ENCODE results near the gene ZBTB21.
"Not testable (repeated sequence)": the region's sequence is repeated elsewhere in the genome, so short reads cannot be mapped to it uniquely, and the experiment has no call there.

ZBTB21 gene

DNA sequence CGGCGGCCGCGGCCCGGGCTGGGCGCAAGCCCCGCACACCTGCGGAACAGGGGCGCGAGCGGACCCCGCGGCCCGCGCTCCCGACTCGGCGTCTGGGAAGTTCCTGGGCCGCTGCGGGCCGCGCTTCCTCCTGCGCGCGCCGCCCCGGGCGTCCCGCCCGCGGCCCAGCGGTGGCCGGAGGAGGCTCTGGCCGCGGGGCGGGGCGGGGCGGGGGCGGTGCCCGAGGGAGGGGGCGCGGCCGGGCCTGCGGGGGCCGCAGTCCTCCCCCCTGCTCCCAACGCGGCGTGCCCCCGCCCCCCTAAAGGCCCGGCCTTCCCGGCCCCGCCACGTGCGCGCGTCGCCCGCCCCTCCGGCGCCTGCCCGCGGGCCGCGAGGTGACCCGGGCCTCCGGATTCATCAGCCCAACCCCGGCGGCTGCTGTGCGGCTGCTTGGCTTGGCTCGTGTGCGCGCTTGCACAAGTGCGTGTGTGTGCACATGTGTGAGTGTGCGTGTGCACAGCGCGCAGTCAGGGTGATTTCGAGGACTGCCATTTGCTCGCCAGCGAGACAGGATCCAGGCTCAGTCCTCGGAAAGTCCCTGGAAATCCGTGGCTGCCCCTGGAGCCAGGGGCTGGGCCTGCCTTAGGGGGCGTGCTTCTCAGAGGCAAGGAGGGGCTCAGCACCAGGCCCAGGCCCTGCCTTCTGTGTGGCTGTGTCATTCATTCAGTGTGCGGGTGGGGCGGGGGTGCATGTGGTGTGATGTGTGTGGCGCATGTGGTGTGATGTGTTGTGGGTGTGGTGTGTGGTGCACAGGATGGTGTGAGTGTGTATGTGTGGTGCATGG lies 56.1 kb downstream of the ZBTB21 start, which contains the start of gene C2CD2:
TSS of gene C2CD2 (minus strand) at position 188 of the 823 bp plus-strand sequence. CDS start 370 bp downstream, outside the sequence.
- H3K9me3 ChIP-seq (ENCODE audit: low read length), result no peaks in the 10 kb centered on the region
- H3K4me1 ChIP-seq (ENCODE audit: insufficient read depth, low read length), result peaks cover 34% of the 10 kb centered on the region
- H3K4me3 ChIP-seq (ENCODE audit: low read depth in 1 of 2, low read length in 2 of 2), result peak within 1 kb of the TSS; percentile 46 to 61
- H3K9ac ChIP-seq (ENCODE audit: low read length), result no peak within 1 kb of the TSS
- peak within 1 kb of the TSS; percentile 20 for H3K27ac ChIP-seq (ENCODE audit: low read depth, low read length)
- no peaks in the 10 kb centered on the region for H3K36me3 ChIP-seq (ENCODE audit: insufficient read depth, low read length)
- H3K27me3 ChIP-seq (ENCODE audit: control insufficient read depth in 1 of 2, insufficient read depth in 2 of 2, low read length in 2 of 2), result no peaks in the 10 kb centered on the region

GRCh38 chr21:41953249-41953830 lies 56.8 kb downstream of the ZBTB21 start:
- no peaks in the 10 kb centered on the region for H3K36me3 ChIP-seq (ENCODE audit: insufficient read depth, low read length)
- H3K9ac ChIP-seq (ENCODE audit: low read length), result no peak overlapping the region
- H3K27ac ChIP-seq (ENCODE audit: low read depth, low read length), result peak overlapping the region; percentile 20
- peaks cover 37% of the 10 kb centered on the region for H3K4me1 ChIP-seq (ENCODE audit: insufficient read depth, low read length)
- H3K4me3 ChIP-seq (ENCODE audit: low read depth in 1 of 2, low read length in 2 of 2), result peak overlapping the region; percentile 46 to 61
- H3K27me3 ChIP-seq (ENCODE audit: control insufficient read depth in 1 of 2, insufficient read depth in 2 of 2, low read length in 2 of 2), result no peaks in the 10 kb centered on the region
- no peaks in the 10 kb centered on the region for H3K9me3 ChIP-seq (ENCODE audit: low read length)

DNA sequence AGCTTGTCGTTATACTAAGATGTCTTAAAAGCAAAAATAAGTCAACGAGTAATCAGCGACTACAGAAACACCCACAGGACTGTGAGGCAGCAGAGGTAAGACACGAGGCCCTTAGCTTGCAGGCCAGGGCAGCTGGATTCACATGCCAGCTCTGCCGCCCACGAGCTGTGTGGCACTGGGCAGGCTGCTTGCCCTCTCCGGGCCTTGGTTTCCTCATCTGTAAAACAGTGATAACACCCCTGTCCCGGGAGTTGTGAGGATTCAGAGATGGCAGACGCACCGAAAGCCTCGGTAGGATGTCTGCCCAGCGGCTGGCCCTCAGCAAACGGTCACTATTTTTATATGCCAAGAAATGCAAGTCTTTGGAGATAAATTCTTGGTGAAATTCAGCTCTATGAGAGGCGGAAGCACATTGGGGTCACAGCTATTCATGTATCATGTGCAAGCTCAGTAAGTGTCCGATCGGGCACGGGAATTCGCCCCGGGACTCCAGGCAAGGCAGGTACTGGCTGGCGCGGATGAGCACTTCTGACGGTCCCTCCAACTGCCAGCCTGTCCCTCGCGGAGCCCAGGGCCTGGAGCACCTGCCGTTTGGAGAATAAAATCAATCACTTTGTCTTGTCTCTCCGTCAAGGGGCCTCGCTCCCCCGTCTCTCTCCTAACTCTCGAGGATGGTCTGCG lies 57.5 kb downstream of the ZBTB21 start:
- H3K4me1 ChIP-seq (ENCODE audit: insufficient read depth, low read length), result peaks cover 37% of the 10 kb centered on the region
- no peak overlapping the region for H3K9ac ChIP-seq (ENCODE audit: low read length)
- H3K9me3 ChIP-seq (ENCODE audit: low read length), result no peaks in the 10 kb centered on the region
- no peaks in the 10 kb centered on the region for H3K36me3 ChIP-seq (ENCODE audit: insufficient read depth, low read length)
- H3K27ac ChIP-seq (ENCODE audit: low read depth, low read length), result peak overlapping the region; percentile 20
- H3K4me3 ChIP-seq (ENCODE audit: low read depth in 1 of 2, low read length in 2 of 2), result peak overlapping the region; percentile 46 to 61
- no peaks in the 10 kb centered on the region for H3K27me3 ChIP-seq (ENCODE audit: control insufficient read depth in 1 of 2, insufficient read depth in 2 of 2, low read length in 2 of 2)

GRCh38 chr21:41951876-41952567 lies 58.1 kb downstream of the ZBTB21 start:
- H3K9ac ChIP-seq (ENCODE audit: low read length), result no peak overlapping the region
- H3K4me1 ChIP-seq (ENCODE audit: insufficient read depth, low read length), result peaks cover 33% of the 10 kb centered on the region

GRCh38 chr21:41950941-41951351 lies 59.2 kb downstream of the ZBTB21 start:
- Histone ChIP-seq H3K27me3 (ENCODE audit: control insufficient read depth in 1 of 2, insufficient read depth in 2 of 2, low read length in 2 of 2) (no peaks in the 10 kb centered on the region), H3K4me3 (ENCODE audit: low read depth in 1 of 2, low read length in 2 of 2) (no peak overlapping the region), H3K4me1 (ENCODE audit: insufficient read depth, low read length) (peaks cover 31% of the 10 kb centered on the region), H3K9me3 (ENCODE audit: low read length) (no peaks in the 10 kb centered on the region), H3K9ac (ENCODE audit: low read length) (no peak overlapping the region), H3K27ac (ENCODE audit: low read depth, low read length) (no peak overlapping the region), H3K36me3 (ENCODE audit: insufficient read depth, low read length) (no peaks in the 10 kb centered on the region)

More at GRCh38 chr21:41951876-41952567, 58.1 kb downstream of the ZBTB21 start:
- H3K27me3 ChIP-seq (ENCODE audit: control insufficient read depth in 1 of 2, insufficient read depth in 2 of 2, low read length in 2 of 2), result no peaks in the 10 kb centered on the region
- peak overlapping the region in 1 of 2 donors; percentile 61 for H3K4me3 ChIP-seq (ENCODE audit: low read depth in 1 of 2, low read length in 2 of 2)
- no peak overlapping the region for H3K27ac ChIP-seq (ENCODE audit: low read depth, low read length)
- H3K9me3 ChIP-seq (ENCODE audit: low read length), result no peaks in the 10 kb centered on the region
- H3K36me3 ChIP-seq (ENCODE audit: insufficient read depth, low read length), result no peaks in the 10 kb centered on the region

DNA sequence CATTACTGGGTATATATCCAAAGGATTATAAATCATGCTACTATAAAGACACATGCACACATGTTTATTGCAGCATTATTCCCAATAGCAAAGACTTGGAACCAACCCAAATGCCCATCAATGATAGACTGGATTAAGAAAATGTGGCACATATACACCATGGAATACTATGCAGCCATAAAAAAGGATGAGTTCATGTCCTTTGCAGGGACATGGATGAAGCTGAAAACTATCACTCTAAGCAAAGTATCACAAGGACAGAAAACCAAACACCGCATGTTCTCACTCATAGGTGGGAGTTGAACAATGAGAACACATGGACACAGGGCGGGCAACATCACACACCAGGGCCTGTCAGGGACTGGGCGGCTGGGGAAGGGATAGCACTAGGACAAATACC lies 60.5 kb downstream of the ZBTB21 start:
- H3K9me3 ChIP-seq (ENCODE audit: low read length); H3K27me3 ChIP-seq (ENCODE audit: control insufficient read depth in 1 of 2, insufficient read depth in 2 of 2, low read length in 2 of 2); H3K36me3 ChIP-seq (ENCODE audit: insufficient read depth, low read length); H3K4me3 ChIP-seq (ENCODE audit: low read depth in 1 of 2, low read length in 2 of 2); H3K9ac ChIP-seq (ENCODE audit: low read length); H3K27ac ChIP-seq (ENCODE audit: low read depth, low read length): not testable (repeated sequence)
- H3K4me1 ChIP-seq (ENCODE audit: insufficient read depth, low read length), result peaks cover 31% of the 10 kb centered on the region

DNA sequence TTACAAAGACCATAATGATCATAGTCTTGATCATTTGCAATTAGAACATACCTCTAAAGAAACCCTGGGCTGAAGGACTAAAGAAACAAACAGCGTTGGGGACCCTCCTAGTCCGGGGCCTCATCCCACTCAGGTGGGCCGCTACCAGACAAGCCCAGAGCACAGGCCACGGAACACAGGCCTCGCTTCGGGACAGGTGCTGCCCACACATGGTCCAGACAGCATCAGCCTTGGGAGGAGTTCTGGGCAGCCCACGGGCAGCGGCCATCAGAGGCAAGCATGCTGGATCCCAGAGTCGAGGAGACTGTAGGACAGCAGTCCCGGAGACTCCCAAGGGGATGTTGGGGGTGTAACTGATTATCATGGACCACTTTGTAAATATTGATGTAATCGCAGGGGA lies 61.3 kb downstream of the ZBTB21 start:
- no peak overlapping the region for H3K4me3 ChIP-seq (ENCODE audit: low read depth in 1 of 2, low read length in 2 of 2)
- no peaks in the 10 kb centered on the region for H3K27me3 ChIP-seq (ENCODE audit: control insufficient read depth in 1 of 2, insufficient read depth in 2 of 2, low read length in 2 of 2)
- H3K9me3 ChIP-seq (ENCODE audit: low read length), result no peaks in the 10 kb centered on the region
- H3K27ac ChIP-seq (ENCODE audit: low read depth, low read length), result no peak overlapping the region
- H3K36me3 ChIP-seq (ENCODE audit: insufficient read depth, low read length), result no peaks in the 10 kb centered on the region
- H3K9ac ChIP-seq (ENCODE audit: low read length), result no peak overlapping the region
- peaks cover 31% of the 10 kb centered on the region for H3K4me1 ChIP-seq (ENCODE audit: insufficient read depth, low read length)

GRCh38 chr21:41948078-41948895 lies 61.9 kb downstream of the ZBTB21 start:
- Histone ChIP-seq H3K27ac (ENCODE audit: low read depth, low read length) (no peak overlapping the region), H3K27me3 (ENCODE audit: control insufficient read depth in 1 of 2, insufficient read depth in 2 of 2, low read length in 2 of 2) (no peaks in the 10 kb centered on the region), H3K9me3 (ENCODE audit: low read length) (no peaks in the 10 kb centered on the region), H3K9ac (ENCODE audit: low read length) (no peak overlapping the region), H3K36me3 (ENCODE audit: insufficient read depth, low read length) (no peaks in the 10 kb centered on the region), H3K4me1 (ENCODE audit: insufficient read depth, low read length) (peaks cover 31% of the 10 kb centered on the region), H3K4me3 (ENCODE audit: low read depth in 1 of 2, low read length in 2 of 2) (no peak overlapping the region)

DNA sequence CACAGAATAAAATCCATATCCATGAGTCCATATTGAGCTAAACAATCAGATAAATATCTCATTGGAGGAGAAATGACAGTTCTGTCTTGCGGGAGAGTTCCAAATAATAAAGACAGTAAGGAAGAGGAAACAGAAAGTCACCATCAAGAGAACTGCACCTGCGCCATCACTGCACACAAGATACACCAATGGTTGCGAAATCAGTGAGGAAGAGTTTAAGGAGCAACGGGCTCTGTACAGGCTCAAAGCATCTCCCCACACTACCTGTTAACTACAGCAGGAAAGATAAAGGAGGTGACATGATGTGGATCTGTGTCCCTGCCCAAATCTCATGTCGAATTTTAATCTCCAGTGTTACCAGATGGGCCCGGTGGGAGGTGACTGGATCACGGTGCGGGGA lies 64.2 kb downstream of the ZBTB21 start:
- H3K9me3 ChIP-seq (ENCODE audit: low read length), result no peaks in the 10 kb centered on the region
- no peaks in the 10 kb centered on the region for H3K27me3 ChIP-seq (ENCODE audit: control insufficient read depth in 1 of 2, insufficient read depth in 2 of 2, low read length in 2 of 2)
- H3K4me3 ChIP-seq (ENCODE audit: low read depth in 1 of 2, low read length in 2 of 2), result no peak overlapping the region
- peaks cover 4% of the 10 kb centered on the region for H3K36me3 ChIP-seq (ENCODE audit: insufficient read depth, low read length)
- no peak overlapping the region for H3K9ac ChIP-seq (ENCODE audit: low read length)
- peaks cover 15% of the 10 kb centered on the region for H3K4me1 ChIP-seq (ENCODE audit: insufficient read depth, low read length)
- no peak overlapping the region for H3K27ac ChIP-seq (ENCODE audit: low read depth, low read length)

DNA sequence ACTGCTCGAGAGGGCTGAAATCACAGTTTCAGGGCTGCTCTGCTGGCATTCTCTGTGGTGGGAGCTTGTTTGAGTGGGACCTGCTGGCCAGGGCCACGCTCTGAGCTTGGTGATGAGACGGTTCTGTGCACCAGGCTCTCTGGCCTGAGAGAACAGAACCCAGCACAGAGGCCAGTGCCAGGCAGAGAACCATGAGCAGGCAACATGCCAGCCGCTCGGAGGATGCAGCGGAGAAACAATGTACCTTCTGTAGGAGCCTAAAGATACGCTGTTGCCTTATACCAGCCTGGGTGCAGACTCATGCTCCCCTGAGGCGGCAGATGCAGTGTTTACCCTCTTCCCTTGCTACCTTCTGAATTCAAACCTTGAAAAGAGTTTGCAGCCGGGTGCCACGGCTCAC lies 66.3 kb downstream of the ZBTB21 start:
- no peak overlapping the region for H3K9ac ChIP-seq (ENCODE audit: low read length)
- no peak overlapping the region for H3K4me3 ChIP-seq (ENCODE audit: low read depth in 1 of 2, low read length in 2 of 2)
- H3K36me3 ChIP-seq (ENCODE audit: insufficient read depth, low read length), result peaks cover 4% of the 10 kb centered on the region
- H3K9me3 ChIP-seq (ENCODE audit: low read length), result no peaks in the 10 kb centered on the region
- no peak overlapping the region for H3K27ac ChIP-seq (ENCODE audit: low read depth, low read length)
- peaks cover 14% of the 10 kb centered on the region for H3K4me1 ChIP-seq (ENCODE audit: insufficient read depth, low read length)
- no peaks in the 10 kb centered on the region for H3K27me3 ChIP-seq (ENCODE audit: control insufficient read depth in 1 of 2, insufficient read depth in 2 of 2, low read length in 2 of 2)
